Stomach (tissue), 9 donors: ENCODE data around the gene KIF21A. TPM values are rescaled to one million over a fixed set of nuclear protein-coding genes. Genes with fewer than 3 reads are reported as not detected.
"Not testable (repeated sequence)": the region's sequence is repeated elsewhere in the genome, so short reads cannot be mapped to it uniquely, and the experiment has no call there.

Experiments
- DNase-seq, 2 donors: peaks; one replicate each; pipeline versions ENCODE4 v3.0.0 to v3.0.0-alpha.2; 2013 to 2019
- H3K27ac ChIP-seq, 5 donors: fragments of 200-600 bp in 4 of 5; sonication (generic) in 4 of 5; one replicate each; pipeline ENCODE4 v1.5.1; 2013 to 2019; ENCODE audit warnings: mild to moderate bottlenecking in 1 of 5, moderate library complexity in 1 of 5
- H3K27me3 ChIP-seq, 3 donors: fragments of 200-600 bp; sonication (generic); one replicate each; pipeline ENCODE4 v1.5.1; 2017 to 2019; ENCODE audit warnings: mixed run types in 1 of 3
- H3K36me3 ChIP-seq, 4 donors: fragments of 200-600 bp; sonication (generic); 1 replicate in 3 of 4; 2 replicates in 1 of 4; pipeline ENCODE4 v1.5.1; 2016 to 2019
- H3K4me1 ChIP-seq, 4 donors: fragments of 200-600 bp; sonication (generic); one replicate each; pipeline ENCODE4 v1.5.1; 2016 to 2019
- H3K4me3 ChIP-seq, 4 donors: fragments of 200-600 bp; sonication (generic) in 3 of 4; one replicate each; pipeline ENCODE4 v1.5.1; 2016 to 2019; ENCODE audit warnings: mild to moderate bottlenecking in 1 of 4
- H3K9me3 ChIP-seq, 4 donors: fragments of 200-600 bp; sonication (generic); one replicate each; pipeline ENCODE4 v1.5.1; 2016 to 2019
- EP300 ChIP-seq: sonication (generic); formaldehyde crosslinking; IDR thresholded peaks from one replicate; pipeline ENCODE4 v1.6.1; 2017; ENCODE audit warnings: antibody characterized with exemption
- POLR2A ChIP-seq, 4 donors: fragments of 450-650 bp; IDR thresholded peaks; one replicate each; pipeline ENCODE4 v1.6.1; 2016; ENCODE audit warnings: antibody characterized with exemption in 4 of 4, control low read depth in 2 of 4, mild to moderate bottlenecking in 1 of 4, moderate library complexity in 1 of 4
- POLR2AphosphoS5 ChIP-seq, 3 donors: sonication (generic); formaldehyde crosslinking; IDR thresholded peaks; one replicate each; pipeline ENCODE4 v1.6.1; 2016; ENCODE audit warnings: antibody characterized with exemption in 3 of 3
- WGBS, 5 donors: extraction: QIAGEN DNeasy Blood & Tissue Kit in 3 of 5; methylation state at CpG; one replicate each; pipeline versions ENCODE4 v1.1.5 to v1.1.7; 2013 to 2018; 5-methylcytosine and 5-hydroxymethylcytosine counted together
- intact Hi-C: fragments of 100-400 bp; cut with DNase I; formaldehyde crosslinking; loops from one replicate; pipeline ENCODE4 v1.15.1; 2023; ENCODE audit warnings: low total_unique reads
- polyA plus RNA-seq, 3 donors: library from polyadenylated mRNA; stranded (reverse); fragments of 200-250 nt; gene quantifications; one replicate each; pipeline ENCODE4 v1.2.3, GENCODE V29; 2013
- total RNA-seq, 5 donors: library from RNA; depleted of rRNA; stranded (reverse); fragments of >200 nt; gene quantifications; one replicate each; pipeline versions ENCODE4 v1.1.0 to v1.2.3, GENCODE V29; 2014 to 2016
- TF ChIP-seq, protein P1 (sequence below), 7 experiments: fragments of 450-650 bp in 4 of 7; fragments of 200-600 bp in 3 of 7; sonication (generic) in 3 of 7; IDR thresholded peaks; one replicate each; pipeline ENCODE4 v1.5.1; 2016 to 2019; ENCODE audit warnings: antibody characterized with exemption in 7 of 7, control low read depth in 2 of 7, mild to moderate bottlenecking in 1 of 7
- donor health status: healthy with polysubstance abuse.
- donor health status: Bipolar disorder and iron deficiency.
- donor health status: healthy.

KIF21A gene
- total and polyA plus RNA-seq, 8 donors, result 4.9 to 45.9 (median 16.7) TPM

DNA sequence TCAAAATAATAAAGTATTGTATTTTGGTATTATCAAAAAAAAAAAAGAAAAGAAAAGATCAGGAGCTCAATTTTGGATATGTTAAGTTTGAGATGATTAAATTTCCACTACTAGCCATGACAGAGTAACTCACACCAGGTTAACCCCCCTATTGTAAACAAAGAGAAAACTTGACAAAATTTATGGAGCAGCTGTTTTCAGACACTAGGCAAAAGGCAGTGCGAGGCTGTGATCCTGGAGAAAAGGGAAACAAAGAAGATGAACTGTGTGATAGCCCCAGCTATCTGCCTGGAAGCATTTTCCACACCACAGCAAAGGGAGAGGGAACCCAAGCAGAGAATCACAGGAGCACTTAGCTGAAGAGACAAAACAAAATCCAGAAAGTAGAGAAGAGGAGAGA is 145.0 kb downstream of the KIF21A start:
- H3K36me3 ChIP-seq, result peaks cover 0 to 6% (median 2%) of the 10 kb centered on the region in 4 donors
- no peak overlapping the region for H3K4me3 ChIP-seq
- intact Hi-C loops, result no loop called here
- H3K27ac ChIP-seq, result no peak overlapping the region
- H3K4me1 ChIP-seq, result peaks cover 0 to 5% (median 0%) of the 10 kb centered on the region in 4 donors
- H3K9me3 ChIP-seq, result no peaks in the 10 kb centered on the region
- DNase-seq, result no peak
- TF ChIP-seq POLR2A (IDR thresholded peaks at IDR 0.05) (no peak), POLR2AphosphoS5 (IDR thresholded peaks at IDR 0.05) (no peak), EP300 (no peak)
- TF ChIP-seq, protein P1, sequence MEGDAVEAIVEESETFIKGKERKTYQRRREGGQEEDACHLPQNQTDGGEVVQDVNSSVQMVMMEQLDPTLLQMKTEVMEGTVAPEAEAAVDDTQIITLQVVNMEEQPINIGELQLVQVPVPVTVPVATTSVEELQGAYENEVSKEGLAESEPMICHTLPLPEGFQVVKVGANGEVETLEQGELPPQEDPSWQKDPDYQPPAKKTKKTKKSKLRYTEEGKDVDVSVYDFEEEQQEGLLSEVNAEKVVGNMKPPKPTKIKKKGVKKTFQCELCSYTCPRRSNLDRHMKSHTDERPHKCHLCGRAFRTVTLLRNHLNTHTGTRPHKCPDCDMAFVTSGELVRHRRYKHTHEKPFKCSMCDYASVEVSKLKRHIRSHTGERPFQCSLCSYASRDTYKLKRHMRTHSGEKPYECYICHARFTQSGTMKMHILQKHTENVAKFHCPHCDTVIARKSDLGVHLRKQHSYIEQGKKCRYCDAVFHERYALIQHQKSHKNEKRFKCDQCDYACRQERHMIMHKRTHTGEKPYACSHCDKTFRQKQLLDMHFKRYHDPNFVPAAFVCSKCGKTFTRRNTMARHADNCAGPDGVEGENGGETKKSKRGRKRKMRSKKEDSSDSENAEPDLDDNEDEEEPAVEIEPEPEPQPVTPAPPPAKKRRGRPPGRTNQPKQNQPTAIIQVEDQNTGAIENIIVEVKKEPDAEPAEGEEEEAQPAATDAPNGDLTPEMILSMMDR (IDR thresholded peaks at IDR 0.05), result no peak
- no peaks in the 10 kb centered on the region for H3K27me3 ChIP-seq
- WGBS, 5 donors, result 55 to 81% (median 70%) methylated on average over 1 of the region's 1 CpG

DNA sequence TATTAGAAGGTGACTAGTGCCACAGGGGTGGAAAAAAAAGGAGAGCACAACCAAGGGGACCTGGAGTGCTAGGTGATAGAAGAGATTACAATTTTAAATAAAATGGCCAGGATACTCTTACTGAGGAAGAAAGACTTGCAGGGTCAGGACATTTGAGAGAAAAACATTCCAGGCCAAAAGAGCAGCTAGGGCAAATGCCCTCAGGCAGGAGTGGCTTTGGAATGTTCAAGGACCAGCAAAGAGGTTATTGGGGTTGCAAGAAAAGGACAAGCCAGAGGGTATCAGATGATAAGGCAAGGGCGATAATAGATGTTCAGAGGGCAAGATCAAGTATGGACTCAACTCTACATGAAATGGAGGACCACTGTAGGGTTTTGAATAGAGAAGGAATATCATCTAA is 146.4 kb downstream of the KIF21A start:
- TF ChIP-seq, protein P1 (IDR thresholded peaks at IDR 0.05), result no peak
- no peak overlapping the region for H3K27ac ChIP-seq
- peaks cover 0 to 5% (median 0%) of the 10 kb centered on the region in 4 donors for H3K4me1 ChIP-seq
- H3K27me3 ChIP-seq, result no peaks in the 10 kb centered on the region
- intact Hi-C loops, result no loop called here
- no peak overlapping the region for H3K4me3 ChIP-seq
- no peak for DNase-seq
- 85 to 92% (median 89%) methylated on average over 1 of the region's 1 CpG for WGBS, 5 donors
- peaks cover 0 to 2% (median 0%) of the 10 kb centered on the region in 4 donors for H3K36me3 ChIP-seq
- H3K9me3 ChIP-seq, result no peaks in the 10 kb centered on the region

DNA sequence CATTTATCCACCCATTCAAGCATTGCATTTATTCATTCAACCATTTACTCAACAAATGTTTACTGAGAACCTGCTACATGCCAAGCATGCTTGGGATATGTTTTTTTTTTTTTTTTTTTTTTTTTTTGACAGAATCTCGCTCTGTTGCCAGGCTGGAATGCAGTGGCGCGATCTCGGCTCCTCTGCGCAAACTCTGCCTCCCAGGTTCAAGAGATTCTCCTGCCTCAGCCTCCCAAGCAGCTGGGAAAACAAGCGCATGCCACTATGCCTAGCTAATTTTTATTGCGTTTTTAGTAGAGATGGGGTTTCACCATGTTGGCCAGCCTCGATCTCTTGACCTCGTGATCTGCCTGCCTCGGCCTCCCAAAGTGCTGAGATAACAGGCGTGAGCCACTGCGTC is 147.3 kb downstream of the KIF21A start:
- 72 to 94% (median 86%) methylated on average over 12 of the region's 12 CpGs for WGBS, 5 donors
- intact Hi-C loops, H3K4me1 ChIP-seq: not testable (repeated sequence)

DNA sequence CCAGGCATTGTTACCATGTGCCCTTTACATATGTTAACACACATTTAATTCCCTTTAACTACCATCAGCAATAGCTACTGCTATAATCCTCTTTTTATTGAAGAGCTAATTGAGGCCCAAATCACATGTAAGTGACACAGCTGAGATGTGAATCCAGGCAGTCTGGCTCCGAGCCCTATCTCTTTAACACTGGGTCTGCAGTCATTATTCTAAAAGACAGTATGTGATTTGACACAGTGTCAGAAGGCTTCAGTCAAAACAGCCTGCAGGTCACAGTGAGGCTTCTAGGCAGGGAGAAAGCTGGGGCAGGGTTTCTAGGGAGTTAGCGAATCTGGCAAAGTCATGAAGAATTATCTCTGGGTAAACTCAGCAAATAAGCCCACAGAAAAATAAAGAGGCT is 148.2 kb downstream of the KIF21A start:
- peak in 1 of 2 donors; percentile 9 for DNase-seq
- Histone ChIP-seq H3K27me3 (no peaks in the 10 kb centered on the region), H3K9me3 (no peaks in the 10 kb centered on the region), H3K27ac (no peak overlapping the region), H3K4me3 (no peak overlapping the region), H3K4me1 (peaks cover 0 to 5% (median 0%) of the 10 kb centered on the region in 4 donors), H3K36me3 (no peaks in the 10 kb centered on the region)
- 24 to 53% (median 40%) methylated on average over 2 of the region's 2 CpGs for WGBS, 5 donors
- intact Hi-C loops, result no loop called here
- no peak for TF ChIP-seq EP300
- TF ChIP-seq, protein P1 (IDR thresholded peaks at IDR 0.05), result no peak
- TF ChIP-seq POLR2AphosphoS5 (IDR thresholded peaks at IDR 0.05), result no peak
- no peak for TF ChIP-seq POLR2A (IDR thresholded peaks at IDR 0.05)

More for the DNA sequence above, 147.3 kb downstream of the KIF21A start:
- H3K4me3 ChIP-seq, H3K36me3 ChIP-seq, H3K27ac ChIP-seq, DNase-seq, H3K27me3 ChIP-seq, H3K9me3 ChIP-seq: not testable (repeated sequence)

DNA sequence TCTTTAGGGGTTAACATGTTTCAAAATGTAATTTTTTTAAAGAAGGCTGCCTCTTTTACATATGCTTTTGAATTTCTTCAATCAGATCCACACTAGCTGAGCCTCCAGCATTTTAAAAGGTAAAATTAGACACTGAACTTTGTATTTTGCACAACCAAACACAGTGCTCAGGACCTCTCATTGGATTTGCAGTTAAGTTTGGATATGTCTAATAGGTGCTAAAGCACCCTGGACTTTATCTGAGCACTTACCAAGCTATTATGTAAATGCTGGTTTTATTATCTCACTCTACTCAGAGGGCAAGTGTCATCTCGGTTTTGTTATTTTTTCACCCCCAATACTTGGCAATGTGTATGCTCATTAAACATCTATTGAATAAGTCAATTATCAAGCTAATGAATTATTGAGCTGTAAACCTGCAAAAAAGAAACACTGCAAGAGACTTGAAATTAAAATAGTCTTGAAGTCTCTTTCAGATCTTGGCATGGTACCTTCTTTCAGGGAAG is 150.7 kb downstream of the KIF21A start:
- H3K4me3 ChIP-seq, result no peak overlapping the region
- intact Hi-C loops, result no loop called here
- H3K4me1 ChIP-seq, result peaks cover 0 to 5% (median 0%) of the 10 kb centered on the region in 4 donors
- DNase-seq, result no peak
- TF ChIP-seq POLR2AphosphoS5 (IDR thresholded peaks at IDR 0.05), result no peak
- no peak for TF ChIP-seq POLR2A (IDR thresholded peaks at IDR 0.05)
- TF ChIP-seq EP300, result no peak
- TF ChIP-seq, protein P1 (IDR thresholded peaks at IDR 0.05), result no peak
- no peaks in the 10 kb centered on the region for H3K9me3 ChIP-seq
- H3K27ac ChIP-seq, result no peak overlapping the region
- H3K36me3 ChIP-seq, result no peaks in the 10 kb centered on the region
- WGBS, 5 donors, result 17 to 45% (median 25%) methylated on average over 1 of the region's 1 CpG
- H3K27me3 ChIP-seq, result no peaks in the 10 kb centered on the region
